Measurements from ENCODE around the gene DIP2A. TPM values are rescaled to one million over a fixed set of nuclear protein-coding genes. Genes with fewer than 3 reads are reported as not detected.

Gene DIP2A
- total RNA-seq, 1 donor from 2014 or later = 41.0 TPM

DNA sequence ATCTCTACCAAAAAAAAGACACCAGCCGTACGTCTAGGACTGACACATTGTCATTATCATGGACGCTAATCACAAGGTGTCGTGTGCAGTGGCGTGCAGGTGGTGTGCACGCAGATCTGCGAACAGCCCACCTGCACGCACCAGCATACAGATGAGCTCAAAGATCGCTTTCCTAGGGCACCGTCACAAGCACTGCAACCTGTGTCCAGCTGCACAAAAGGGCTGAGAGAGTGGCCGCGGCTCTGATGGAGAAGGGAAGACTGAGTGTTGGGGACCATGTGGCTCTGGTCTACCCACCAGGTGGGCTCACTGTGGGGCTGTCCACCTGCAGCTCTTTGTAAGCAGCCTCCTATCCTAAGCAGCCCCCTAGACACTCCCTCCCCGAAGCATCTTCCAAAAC, 95.3 kb downstream of the DIP2A start:
- H3K36me3 ChIP-seq = peaks cover 88% of the 10 kb centered on the region

DNA sequence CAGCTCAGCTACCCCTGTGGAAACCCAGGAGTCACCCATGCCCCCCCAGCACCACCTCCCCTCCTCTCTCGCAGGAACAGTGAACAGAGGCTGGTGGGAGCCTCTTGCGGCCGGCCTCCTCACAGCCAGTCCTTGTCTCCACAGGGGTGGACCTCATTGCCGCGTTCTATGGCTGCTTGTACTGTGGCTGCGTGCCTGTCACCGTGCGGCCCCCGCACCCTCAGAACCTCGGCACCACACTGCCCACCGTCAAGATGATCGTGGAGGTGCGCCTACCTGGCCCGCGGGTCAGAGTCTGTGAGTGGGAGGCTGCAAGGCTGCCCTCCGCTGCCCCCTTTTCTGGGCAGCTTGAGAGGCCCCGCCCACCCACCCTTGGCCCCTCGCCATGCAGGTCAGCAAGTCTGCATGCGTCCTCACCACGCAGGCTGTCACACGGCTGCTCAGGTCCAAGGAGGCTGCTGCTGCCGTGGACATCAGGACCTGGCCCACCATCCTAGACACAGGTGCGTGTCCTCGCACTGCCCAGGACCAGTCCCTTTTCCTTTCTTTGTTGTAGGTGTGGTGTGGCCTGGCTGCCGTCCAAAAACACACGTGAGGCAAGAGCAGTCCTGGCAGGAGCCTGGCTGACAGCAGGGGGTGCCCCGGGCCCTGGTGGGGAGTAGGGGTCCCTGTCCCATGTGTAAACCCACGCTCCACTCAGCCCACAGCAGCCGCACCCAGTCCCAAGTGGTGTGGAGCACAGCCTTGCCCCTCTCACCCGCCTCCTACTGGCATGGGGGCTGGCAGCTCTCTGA, 95.9 kb downstream of the DIP2A start:
- Histone ChIP-seq H3K36me3 (peaks cover 91% of the 10 kb centered on the region), H3K9me3 (no peaks in the 10 kb centered on the region), H3K4me1 (peaks cover 13% of the 10 kb centered on the region), H3K27ac (no peak overlapping the region), H3K27me3 (ENCODE audit: low read depth) (no peaks in the 10 kb centered on the region), H3K4me3 (no peak overlapping the region)
- ATAC-seq (no peak), DNase-seq (peak; percentile 49)
- TF ChIP-seq, protein P1, sequence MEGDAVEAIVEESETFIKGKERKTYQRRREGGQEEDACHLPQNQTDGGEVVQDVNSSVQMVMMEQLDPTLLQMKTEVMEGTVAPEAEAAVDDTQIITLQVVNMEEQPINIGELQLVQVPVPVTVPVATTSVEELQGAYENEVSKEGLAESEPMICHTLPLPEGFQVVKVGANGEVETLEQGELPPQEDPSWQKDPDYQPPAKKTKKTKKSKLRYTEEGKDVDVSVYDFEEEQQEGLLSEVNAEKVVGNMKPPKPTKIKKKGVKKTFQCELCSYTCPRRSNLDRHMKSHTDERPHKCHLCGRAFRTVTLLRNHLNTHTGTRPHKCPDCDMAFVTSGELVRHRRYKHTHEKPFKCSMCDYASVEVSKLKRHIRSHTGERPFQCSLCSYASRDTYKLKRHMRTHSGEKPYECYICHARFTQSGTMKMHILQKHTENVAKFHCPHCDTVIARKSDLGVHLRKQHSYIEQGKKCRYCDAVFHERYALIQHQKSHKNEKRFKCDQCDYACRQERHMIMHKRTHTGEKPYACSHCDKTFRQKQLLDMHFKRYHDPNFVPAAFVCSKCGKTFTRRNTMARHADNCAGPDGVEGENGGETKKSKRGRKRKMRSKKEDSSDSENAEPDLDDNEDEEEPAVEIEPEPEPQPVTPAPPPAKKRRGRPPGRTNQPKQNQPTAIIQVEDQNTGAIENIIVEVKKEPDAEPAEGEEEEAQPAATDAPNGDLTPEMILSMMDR (IDR thresholded peaks at IDR 0.05) = no peak
- intact Hi-C loops (cut with DNase I) = no loop called here

More for the DNA sequence above, 95.3 kb downstream of the DIP2A start:
- no peaks in the 10 kb centered on the region for H3K27me3 ChIP-seq (ENCODE audit: low read depth)
- no peak overlapping the region for H3K4me3 ChIP-seq
- H3K9me3 ChIP-seq = no peaks in the 10 kb centered on the region
- peaks cover 13% of the 10 kb centered on the region for H3K4me1 ChIP-seq
- TF ChIP-seq, protein P1 (IDR thresholded peaks at IDR 0.05) = no peak
- intact Hi-C loops (cut with DNase I) = no loop called here
- no peak for ATAC-seq
- no peak overlapping the region for H3K27ac ChIP-seq
- no peak for DNase-seq

DNA sequence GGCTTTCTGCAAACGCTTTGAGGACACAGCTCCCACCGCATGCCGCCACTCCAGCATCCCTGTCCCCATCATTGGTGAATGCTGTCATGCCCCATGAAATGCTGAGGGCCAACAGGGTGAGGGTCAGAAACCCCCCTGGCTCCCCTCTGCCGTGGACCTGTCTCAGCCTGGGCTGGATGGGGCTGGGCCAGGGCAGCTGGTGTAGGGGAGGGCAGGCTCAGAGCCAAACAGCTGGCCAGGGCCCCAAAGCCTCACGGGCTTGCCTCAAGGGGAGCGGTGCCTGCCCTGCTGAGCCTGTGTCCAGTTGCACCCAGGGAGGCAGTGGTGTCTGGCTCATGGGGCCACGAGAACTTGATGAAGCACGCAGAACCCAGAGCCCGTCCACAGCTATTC, 96.5 kb downstream of the DIP2A start:
- Histone ChIP-seq H3K4me1 (peaks cover 13% of the 10 kb centered on the region), H3K9me3 (no peaks in the 10 kb centered on the region), H3K27me3 (ENCODE audit: low read depth) (no peaks in the 10 kb centered on the region), H3K4me3 (no peak overlapping the region), H3K27ac (no peak overlapping the region), H3K36me3 (peaks cover 94% of the 10 kb centered on the region)
- TF ChIP-seq, protein P1 (IDR thresholded peaks at IDR 0.05) = no peak
- intact Hi-C loops (cut with DNase I) = no loop called here
- DNase-seq = peak; percentile 43
- no peak for ATAC-seq

- TF ChIP-seq, protein P1 (IDR thresholded peaks at IDR 0.05) = no peak
- DNase-seq = no peak
- intact Hi-C loops (cut with DNase I) = no loop called here
- Histone ChIP-seq H3K4me1 (peaks cover 13% of the 10 kb centered on the region), H3K9me3 (no peaks in the 10 kb centered on the region), H3K4me3 (no peak overlapping the region), H3K27ac (no peak overlapping the region), H3K27me3 (ENCODE audit: low read depth) (no peaks in the 10 kb centered on the region), H3K36me3 (peaks cover 94% of the 10 kb centered on the region)
- no peak for ATAC-seq
Observed at GRCh38 chr21:46555678-46556077, 97.0 kb downstream of the DIP2A start.

GRCh38 chr21:46556802-46557201, 98.1 kb downstream of the DIP2A start:
- Histone ChIP-seq H3K9me3 (no peaks in the 10 kb centered on the region), H3K4me1 (peaks cover 13% of the 10 kb centered on the region), H3K27me3 (ENCODE audit: low read depth) (no peaks in the 10 kb centered on the region), H3K36me3 (peaks cover 95% of the 10 kb centered on the region), H3K27ac (no peak overlapping the region), H3K4me3 (no peak overlapping the region)
- no peak for ATAC-seq
- TF ChIP-seq, protein P1 (IDR thresholded peaks at IDR 0.05) = no peak
- DNase-seq = no peak
- intact Hi-C loops (cut with DNase I) = no loop called here
